ENCODE results near the gene NPTXR. TPM values are rescaled to one million over a fixed set of nuclear protein-coding genes. Genes with fewer than 3 reads are reported as not detected.
"Not testable (repeated sequence)": the region's sequence is repeated elsewhere in the genome, so short reads cannot be mapped to it uniquely, and the experiment has no call there.

The NPTXR gene
- total RNA-seq, 1 donor from 2014 or later, result 4.8 TPM

GRCh38 chr22:38820020-38820419 lies 23.8 kb downstream of the NPTXR start:
- no peaks in the 10 kb centered on the region for H3K36me3 Mint-ChIP-seq (ENCODE audit: unreplicated experiment)
- H3K27me3 Mint-ChIP-seq (ENCODE audit: unreplicated experiment), result peaks cover 40% of the 10 kb centered on the region
- H3K27ac Mint-ChIP-seq (ENCODE audit: unreplicated experiment), result no peak overlapping the region
- no peaks in the 10 kb centered on the region for H3K9me3 Mint-ChIP-seq (ENCODE audit: unreplicated experiment)
- no peak for DNase-seq (ENCODE audit: extremely low spot score, unreplicated experiment)
- TF ChIP-seq CTCF (IDR thresholded peaks at IDR 0.05), result no peak
- H3K4me1 Mint-ChIP-seq (ENCODE audit: unreplicated experiment), result no peaks in the 10 kb centered on the region
- no peak overlapping the region for H3K4me3 Mint-ChIP-seq (ENCODE audit: unreplicated experiment)

GRCh38 chr22:38819387-38819940 lies 24.4 kb downstream of the NPTXR start:
- Mint-ChIP-seq H3K36me3 (ENCODE audit: unreplicated experiment) (no peaks in the 10 kb centered on the region), H3K27ac (ENCODE audit: unreplicated experiment) (no peak overlapping the region), H3K9me3 (ENCODE audit: unreplicated experiment) (no peaks in the 10 kb centered on the region), H3K27me3 (ENCODE audit: unreplicated experiment) (peaks cover 40% of the 10 kb centered on the region), H3K4me3 (ENCODE audit: unreplicated experiment) (no peak overlapping the region), H3K4me1 (ENCODE audit: unreplicated experiment) (no peaks in the 10 kb centered on the region)
- DNase-seq (ENCODE audit: extremely low spot score, unreplicated experiment), result no peak
- no peak for TF ChIP-seq CTCF (IDR thresholded peaks at IDR 0.05)

GRCh38 chr22:38817196-38817595 lies 26.6 kb downstream of the NPTXR start:
- Mint-ChIP-seq H3K4me1 (ENCODE audit: unreplicated experiment) (no peaks in the 10 kb centered on the region), H3K36me3 (ENCODE audit: unreplicated experiment) (no peaks in the 10 kb centered on the region), H3K4me3 (ENCODE audit: unreplicated experiment) (no peak overlapping the region), H3K27ac (ENCODE audit: unreplicated experiment) (no peak overlapping the region), H3K27me3 (ENCODE audit: unreplicated experiment) (peaks cover 47% of the 10 kb centered on the region), H3K9me3 (ENCODE audit: unreplicated experiment) (no peaks in the 10 kb centered on the region)
- TF ChIP-seq CTCF (IDR thresholded peaks at IDR 0.05), result no peak
- DNase-seq (ENCODE audit: extremely low spot score, unreplicated experiment), result no peak

GRCh38 chr22:38815842-38816241 lies 28.0 kb downstream of the NPTXR start:
- H3K27me3 Mint-ChIP-seq (ENCODE audit: unreplicated experiment), result peaks cover 53% of the 10 kb centered on the region
- no peaks in the 10 kb centered on the region for H3K36me3 Mint-ChIP-seq (ENCODE audit: unreplicated experiment)
- H3K9me3 Mint-ChIP-seq (ENCODE audit: unreplicated experiment), result no peaks in the 10 kb centered on the region
- H3K4me1 Mint-ChIP-seq (ENCODE audit: unreplicated experiment), result no peaks in the 10 kb centered on the region
- no peak overlapping the region for H3K27ac Mint-ChIP-seq (ENCODE audit: unreplicated experiment)
- no peak for TF ChIP-seq CTCF (IDR thresholded peaks at IDR 0.05)
- no peak overlapping the region for H3K4me3 Mint-ChIP-seq (ENCODE audit: unreplicated experiment)
- DNase-seq (ENCODE audit: extremely low spot score, unreplicated experiment), result no peak

- H3K27ac Mint-ChIP-seq (ENCODE audit: unreplicated experiment), result no peak overlapping the region
- peaks cover 34% of the 10 kb centered on the region for H3K27me3 Mint-ChIP-seq (ENCODE audit: unreplicated experiment)
- no peaks in the 10 kb centered on the region for H3K4me1 Mint-ChIP-seq (ENCODE audit: unreplicated experiment)
- H3K9me3 Mint-ChIP-seq (ENCODE audit: unreplicated experiment), result peaks cover 15% of the 10 kb centered on the region
- no peak for TF ChIP-seq CTCF (IDR thresholded peaks at IDR 0.05)
- peaks cover 2% of the 10 kb centered on the region for H3K36me3 Mint-ChIP-seq (ENCODE audit: unreplicated experiment)
- no peak for DNase-seq (ENCODE audit: extremely low spot score, unreplicated experiment)
- no peak overlapping the region for H3K4me3 Mint-ChIP-seq (ENCODE audit: unreplicated experiment)
Observed at GRCh38 chr22:38811241-38811640, 32.6 kb downstream of the NPTXR start.

- H3K9me3 Mint-ChIP-seq (ENCODE audit: unreplicated experiment), result peaks cover 11% of the 10 kb centered on the region
- not testable (repeated sequence) for H3K27ac Mint-ChIP-seq (ENCODE audit: unreplicated experiment); DNase-seq (ENCODE audit: extremely low spot score, unreplicated experiment); H3K36me3 Mint-ChIP-seq (ENCODE audit: unreplicated experiment); H3K4me3 Mint-ChIP-seq (ENCODE audit: unreplicated experiment)
- peaks cover 10% of the 10 kb centered on the region for H3K4me1 Mint-ChIP-seq (ENCODE audit: unreplicated experiment)
- peaks cover 42% of the 10 kb centered on the region for H3K27me3 Mint-ChIP-seq (ENCODE audit: unreplicated experiment)
Observed at GRCh38 chr22:38805041-38805593, 38.7 kb downstream of the NPTXR start.

All from osteocyte (in vitro differentiated cells).